Panc1 (cell line): ENCODE results near the gene GNAO1.

Source experiments
- POLR2AphosphoS5 ChIP-seq: IDR thresholded peaks from 2 replicates; pipeline ENCODE4 v1.6.1; 2012; ENCODE audit warnings: mild to moderate bottlenecking, low read depth, low read length, moderate library complexity
- SIN3A ChIP-seq: IDR thresholded peaks from 2 replicates; pipeline ENCODE4 v1.6.1; 2012; ENCODE audit warnings: low read depth, mild to moderate bottlenecking, low read length, moderate library complexity, borderline replicate concordance; ENCODE audit not compliant: insufficient read depth
- TCF7L2 ChIP-seq: IDR thresholded peaks from 2 replicates; pipeline ENCODE4 v1.6.1; 2011; ENCODE audit warnings: mild to moderate bottlenecking, low read depth, low read length, inconsistent platforms
- TF ChIP-seq, protein P1 (sequence below): fragments of 450-650 bp; IDR thresholded peaks from 2 replicates; pipeline ENCODE4 v1.5.1; 2017; ENCODE audit warnings: mild to moderate bottlenecking
- TF ChIP-seq, protein P2 (sequence below), 2 experiments: IDR thresholded peaks; 2 replicates each; pipeline ENCODE4 v1.6.1; 2011 to 2012; ENCODE audit warnings: low read depth in 2 of 2, control low read depth in 1 of 2, low read length in 1 of 2, mild to moderate bottlenecking in 1 of 2, moderate library complexity in 1 of 2; ENCODE audit not compliant: insufficient read depth in 1 of 2

DNA sequence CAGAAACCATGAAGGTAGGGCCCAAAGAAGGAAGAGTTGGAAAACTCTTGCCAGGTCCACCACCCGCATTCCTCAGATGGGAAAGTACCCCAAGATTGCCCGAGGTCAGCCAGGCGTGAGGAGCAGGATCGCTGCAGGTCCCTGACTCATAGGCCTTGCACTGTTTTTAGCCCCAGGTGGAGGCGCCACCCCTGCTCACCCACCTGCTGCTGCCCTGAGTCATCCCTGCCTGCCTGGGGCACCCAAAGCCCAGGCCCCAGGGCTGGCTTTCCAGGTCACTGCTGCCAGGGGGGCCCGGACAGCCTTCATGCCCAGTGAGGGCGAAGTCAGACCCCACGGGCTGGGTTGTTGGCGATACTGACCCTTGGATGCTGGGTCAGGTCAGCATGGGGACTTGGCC, 133.1 kb downstream of the GNAO1 start:
- TF ChIP-seq SIN3A (no peak), POLR2AphosphoS5 (no peak), TCF7L2 (no peak)
- TF ChIP-seq, protein P1, sequence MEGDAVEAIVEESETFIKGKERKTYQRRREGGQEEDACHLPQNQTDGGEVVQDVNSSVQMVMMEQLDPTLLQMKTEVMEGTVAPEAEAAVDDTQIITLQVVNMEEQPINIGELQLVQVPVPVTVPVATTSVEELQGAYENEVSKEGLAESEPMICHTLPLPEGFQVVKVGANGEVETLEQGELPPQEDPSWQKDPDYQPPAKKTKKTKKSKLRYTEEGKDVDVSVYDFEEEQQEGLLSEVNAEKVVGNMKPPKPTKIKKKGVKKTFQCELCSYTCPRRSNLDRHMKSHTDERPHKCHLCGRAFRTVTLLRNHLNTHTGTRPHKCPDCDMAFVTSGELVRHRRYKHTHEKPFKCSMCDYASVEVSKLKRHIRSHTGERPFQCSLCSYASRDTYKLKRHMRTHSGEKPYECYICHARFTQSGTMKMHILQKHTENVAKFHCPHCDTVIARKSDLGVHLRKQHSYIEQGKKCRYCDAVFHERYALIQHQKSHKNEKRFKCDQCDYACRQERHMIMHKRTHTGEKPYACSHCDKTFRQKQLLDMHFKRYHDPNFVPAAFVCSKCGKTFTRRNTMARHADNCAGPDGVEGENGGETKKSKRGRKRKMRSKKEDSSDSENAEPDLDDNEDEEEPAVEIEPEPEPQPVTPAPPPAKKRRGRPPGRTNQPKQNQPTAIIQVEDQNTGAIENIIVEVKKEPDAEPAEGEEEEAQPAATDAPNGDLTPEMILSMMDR = no peak
- TF ChIP-seq, protein P2, sequence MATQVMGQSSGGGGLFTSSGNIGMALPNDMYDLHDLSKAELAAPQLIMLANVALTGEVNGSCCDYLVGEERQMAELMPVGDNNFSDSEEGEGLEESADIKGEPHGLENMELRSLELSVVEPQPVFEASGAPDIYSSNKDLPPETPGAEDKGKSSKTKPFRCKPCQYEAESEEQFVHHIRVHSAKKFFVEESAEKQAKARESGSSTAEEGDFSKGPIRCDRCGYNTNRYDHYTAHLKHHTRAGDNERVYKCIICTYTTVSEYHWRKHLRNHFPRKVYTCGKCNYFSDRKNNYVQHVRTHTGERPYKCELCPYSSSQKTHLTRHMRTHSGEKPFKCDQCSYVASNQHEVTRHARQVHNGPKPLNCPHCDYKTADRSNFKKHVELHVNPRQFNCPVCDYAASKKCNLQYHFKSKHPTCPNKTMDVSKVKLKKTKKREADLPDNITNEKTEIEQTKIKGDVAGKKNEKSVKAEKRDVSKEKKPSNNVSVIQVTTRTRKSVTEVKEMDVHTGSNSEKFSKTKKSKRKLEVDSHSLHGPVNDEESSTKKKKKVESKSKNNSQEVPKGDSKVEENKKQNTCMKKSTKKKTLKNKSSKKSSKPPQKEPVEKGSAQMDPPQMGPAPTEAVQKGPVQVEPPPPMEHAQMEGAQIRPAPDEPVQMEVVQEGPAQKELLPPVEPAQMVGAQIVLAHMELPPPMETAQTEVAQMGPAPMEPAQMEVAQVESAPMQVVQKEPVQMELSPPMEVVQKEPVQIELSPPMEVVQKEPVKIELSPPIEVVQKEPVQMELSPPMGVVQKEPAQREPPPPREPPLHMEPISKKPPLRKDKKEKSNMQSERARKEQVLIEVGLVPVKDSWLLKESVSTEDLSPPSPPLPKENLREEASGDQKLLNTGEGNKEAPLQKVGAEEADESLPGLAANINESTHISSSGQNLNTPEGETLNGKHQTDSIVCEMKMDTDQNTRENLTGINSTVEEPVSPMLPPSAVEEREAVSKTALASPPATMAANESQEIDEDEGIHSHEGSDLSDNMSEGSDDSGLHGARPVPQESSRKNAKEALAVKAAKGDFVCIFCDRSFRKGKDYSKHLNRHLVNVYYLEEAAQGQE (IDR thresholded peaks at IDR 0.05; ENCODE audit: insufficient read depth in 1 of 2, low read depth in 2 of 2, low read length in 1 of 2) = no peak
